Smooth muscle cell (in vitro differentiated cells): ENCODE measurements around the gene LAPTM4A. TPM values are rescaled to one million over a fixed set of nuclear protein-coding genes. Genes with fewer than 3 reads are reported as not detected.

Source experiments
- DNase-seq: peaks from one replicate; lab custom pipeline; 2025; ENCODE audit not compliant: unreplicated experiment; lab: John Stamatoyannopoulos, UW
- H2AFZ ChIP-seq: fragments of 200-600 bp; sonication (generic); 2 replicates; pipeline ENCODE4 v1.6.0; 2016; ENCODE audit warnings: antibody characterized with exemption, low read depth, mild to moderate bottlenecking
- H3F3A ChIP-seq: fragments of 200-600 bp; sonication (generic); 2 replicates; pipeline ENCODE4 v1.6.0; 2017; ENCODE audit warnings: antibody characterized with exemption, low read depth
- H3K27ac ChIP-seq: fragments of 200-600 bp; sonication (generic); 2 replicates; pipeline ENCODE4 v1.5.1; 2016; ENCODE audit warnings: low read depth, mild to moderate bottlenecking
- H3K27me3 ChIP-seq: fragments of 200-600 bp; sonication (generic); 2 replicates; pipeline ENCODE4 v1.6.1; 2016; ENCODE audit warnings: low read depth, mild to moderate bottlenecking
- H3K36me3 ChIP-seq: fragments of 200-600 bp; sonication (generic); 2 replicates; pipeline ENCODE4 v1.5.1; 2016; ENCODE audit warnings: low read depth
- H3K4me1 ChIP-seq: fragments of 200-600 bp; sonication (generic); 2 replicates; pipeline ENCODE4 v1.5.1; 2016; ENCODE audit warnings: low read depth
- H3K4me2 ChIP-seq: fragments of 200-600 bp; sonication (generic); 2 replicates; pipeline ENCODE4 v1.6.0; 2016; ENCODE audit warnings: mild to moderate bottlenecking
- H3K4me3 ChIP-seq: fragments of 200-600 bp; sonication (generic); 2 replicates; pipeline ENCODE4 v1.5.1; 2016; ENCODE audit warnings: mild to moderate bottlenecking
- H3K79me2 ChIP-seq: fragments of 200-600 bp; sonication (generic); 2 replicates; pipeline ENCODE4 v1.6.0; 2016; ENCODE audit warnings: low read depth, mild to moderate bottlenecking
- H3K9ac ChIP-seq: fragments of 200-600 bp; sonication (generic); 2 replicates; pipeline ENCODE4 v1.6.0; 2016; ENCODE audit warnings: low read depth
- H3K9me3 ChIP-seq: fragments of 200-600 bp; sonication (generic); replicated peaks from 2 replicates; pipeline ENCODE4 v1.5.1; 2016; ENCODE audit warnings: low read depth
- H4K20me1 ChIP-seq: fragments of 200-600 bp; sonication (generic); 2 replicates; pipeline ENCODE4 v1.6.0; 2016; ENCODE audit warnings: low read depth
- whole genome bisulfite sequencing: methylation state at CpG from one replicate; pipeline ENCODE4 v1.1.7; 2016; ENCODE audit warnings: low lambda C conversion rate; 5-methylcytosine and 5-hydroxymethylcytosine counted together
- polyA plus RNA-seq: library from polyadenylated mRNA; unstranded; fragments of >200 nt; fragmentation: Nextera tagmentation; extraction: Ambion mirVana; gene quantifications from 2 replicates; pipeline ENCODE4 v1.2.1, GENCODE V29; 2016
- total RNA-seq: library from RNA; depleted of rRNA; stranded (reverse); fragments of >200 nt; gene quantifications from 2 replicates; pipeline ENCODE4 v1.2.3, GENCODE V29; 2014
- TF ChIP-seq, protein P1 (sequence below): fragments of 200-600 bp; sonication (generic); IDR thresholded peaks from 2 replicates; pipeline ENCODE4 v1.5.1; 2017; ENCODE audit warnings: borderline replicate concordance, mild to moderate bottlenecking, antibody characterized with exemption; ENCODE audit not compliant: insufficient read depth, poor library complexity, severe bottlenecking

The LAPTM4A gene
- total and polyA plus RNA-seq, 2 experiments from 2014 or later, result 423 to 466 TPM

DNA sequence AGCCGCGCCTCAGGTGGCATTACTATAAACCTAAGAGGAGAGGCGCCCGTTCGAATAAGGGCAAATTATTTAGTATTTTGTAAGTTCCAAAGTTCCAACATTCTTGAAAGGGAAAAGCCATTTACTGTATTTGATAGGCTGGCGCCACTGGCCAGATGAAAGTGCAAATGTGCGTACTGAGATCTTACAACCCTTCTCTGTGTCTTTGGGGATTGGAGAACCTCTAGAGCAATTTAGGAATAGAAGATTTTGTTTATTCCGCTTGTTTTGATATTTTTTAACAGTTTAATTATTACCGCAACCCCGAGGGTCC is 61.1 kb downstream of the LAPTM4A start:
- 8% methylated on average over 10 of the region's 10 CpGs for WGBS
- TF ChIP-seq, protein P1, sequence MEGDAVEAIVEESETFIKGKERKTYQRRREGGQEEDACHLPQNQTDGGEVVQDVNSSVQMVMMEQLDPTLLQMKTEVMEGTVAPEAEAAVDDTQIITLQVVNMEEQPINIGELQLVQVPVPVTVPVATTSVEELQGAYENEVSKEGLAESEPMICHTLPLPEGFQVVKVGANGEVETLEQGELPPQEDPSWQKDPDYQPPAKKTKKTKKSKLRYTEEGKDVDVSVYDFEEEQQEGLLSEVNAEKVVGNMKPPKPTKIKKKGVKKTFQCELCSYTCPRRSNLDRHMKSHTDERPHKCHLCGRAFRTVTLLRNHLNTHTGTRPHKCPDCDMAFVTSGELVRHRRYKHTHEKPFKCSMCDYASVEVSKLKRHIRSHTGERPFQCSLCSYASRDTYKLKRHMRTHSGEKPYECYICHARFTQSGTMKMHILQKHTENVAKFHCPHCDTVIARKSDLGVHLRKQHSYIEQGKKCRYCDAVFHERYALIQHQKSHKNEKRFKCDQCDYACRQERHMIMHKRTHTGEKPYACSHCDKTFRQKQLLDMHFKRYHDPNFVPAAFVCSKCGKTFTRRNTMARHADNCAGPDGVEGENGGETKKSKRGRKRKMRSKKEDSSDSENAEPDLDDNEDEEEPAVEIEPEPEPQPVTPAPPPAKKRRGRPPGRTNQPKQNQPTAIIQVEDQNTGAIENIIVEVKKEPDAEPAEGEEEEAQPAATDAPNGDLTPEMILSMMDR, result no peak
- Histone ChIP-seq H3K9me3 (no peaks in the 10 kb centered on the region), H3K4me1 (peaks cover 22% of the 10 kb centered on the region), H2AFZ (peak overlapping the region; percentile 92), H3F3A (no peaks in the 10 kb centered on the region), H3K4me3 (peak overlapping the region; percentile 75), H3K36me3 (no peaks in the 10 kb centered on the region), H4K20me1 (no peaks in the 10 kb centered on the region), H3K27me3 (no peaks in the 10 kb centered on the region), H3K27ac (no peak overlapping the region), H3K79me2 (peaks cover 14% of the 10 kb centered on the region), H3K4me2 (peak overlapping the region; percentile 86), H3K9ac (no peak overlapping the region)
- DNase-seq, result no peak

DNA sequence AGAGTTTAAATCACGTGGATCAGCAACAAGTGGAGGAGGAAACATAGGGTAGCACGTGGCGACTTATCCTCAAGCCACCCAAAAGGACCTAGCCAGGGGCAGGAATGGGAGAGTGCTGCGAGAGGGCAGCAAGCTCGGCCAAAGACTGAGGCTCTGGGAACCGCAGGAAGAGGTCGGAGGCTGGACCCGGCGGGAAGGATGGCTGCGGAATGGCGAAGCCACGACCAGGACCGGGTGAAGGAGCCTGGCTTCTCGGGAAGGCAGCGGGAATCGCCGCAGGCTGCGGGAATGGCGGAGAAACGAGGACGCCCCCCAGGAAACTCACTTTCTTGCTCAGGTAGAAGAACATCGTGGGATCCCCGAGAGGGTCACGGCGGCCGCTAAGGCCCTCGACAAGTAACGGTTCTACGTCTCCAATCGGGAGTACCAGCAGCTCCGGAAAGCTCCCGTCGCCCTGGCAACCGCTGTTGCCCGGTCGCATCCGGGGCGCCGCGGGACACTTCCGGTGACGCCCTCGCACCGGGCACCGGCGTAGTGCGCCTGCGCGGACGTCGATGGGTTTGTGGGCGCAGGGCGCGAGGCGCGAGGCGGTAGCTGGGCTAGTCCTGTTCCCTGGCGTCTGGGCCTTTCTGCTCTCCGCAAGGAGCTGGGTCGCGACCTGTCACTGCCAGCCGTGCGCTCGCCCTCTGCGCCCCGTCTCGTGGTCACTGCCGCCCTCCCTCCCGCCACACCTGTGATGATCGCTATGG is 61.6 kb downstream of the LAPTM4A start, which contains the start of gene WDR35:
Gene WDR35, minus strand, starts transcription at position 439 of the 749 bp plus-strand sequence. Its CDS starts 90 bp downstream, at position 349.
- Histone ChIP-seq H3K9ac (peak within 1 kb of the TSS; percentile 53), H3F3A (no peaks in the 10 kb centered on the region), H3K4me2 (peak within 1 kb of the TSS; percentile 86), H3K79me2 (peaks cover 14% of the 10 kb centered on the region), H3K9me3 (no peaks in the 10 kb centered on the region), H4K20me1 (no peaks in the 10 kb centered on the region), H3K27ac (peak within 1 kb of the TSS; percentile 42), H3K4me3 (peak within 1 kb of the TSS; percentile 75), H2AFZ (peak within 1 kb of the TSS; percentile 92), H3K36me3 (no peaks in the 10 kb centered on the region), H3K27me3 (no peaks in the 10 kb centered on the region), H3K4me1 (peaks cover 22% of the 10 kb centered on the region)
- DNase-seq, result peak; percentile 70
- TF ChIP-seq, protein P1, result no peak
- 2% methylated on average over 49 of the region's 70 CpGs for WGBS

DNA sequence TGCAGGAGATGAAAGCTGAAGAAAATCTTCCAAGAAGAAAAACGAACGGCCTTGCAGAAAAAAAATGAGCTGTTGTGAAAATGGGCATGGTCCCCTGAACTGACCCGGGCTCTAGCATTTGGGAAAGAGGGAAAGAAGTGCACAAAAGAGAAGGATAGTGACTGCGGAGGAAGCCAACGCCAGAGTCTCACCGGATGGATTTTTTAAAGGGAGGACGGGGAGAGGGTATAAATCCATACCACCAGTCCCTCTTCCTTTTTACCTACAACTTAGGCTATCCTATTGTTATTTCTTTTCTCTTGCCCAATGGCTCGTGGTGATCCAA is 62.1 kb downstream of the LAPTM4A start:
- WGBS, result 2% methylated on average over 8 of the region's 8 CpGs
- Histone ChIP-seq H2AFZ (peak overlapping the region; percentile 92), H3K27ac (peak overlapping the region; percentile 42), H3K4me2 (peak overlapping the region; percentile 86), H3K9me3 (no peaks in the 10 kb centered on the region), H3F3A (no peaks in the 10 kb centered on the region), H3K27me3 (no peaks in the 10 kb centered on the region), H3K9ac (no peak overlapping the region), H3K79me2 (peaks cover 17% of the 10 kb centered on the region), H3K4me3 (peak overlapping the region; percentile 75), H3K4me1 (peaks cover 22% of the 10 kb centered on the region), H3K36me3 (no peaks in the 10 kb centered on the region), H4K20me1 (no peaks in the 10 kb centered on the region)
- TF ChIP-seq, protein P1, result no peak
- no peak for DNase-seq

DNA sequence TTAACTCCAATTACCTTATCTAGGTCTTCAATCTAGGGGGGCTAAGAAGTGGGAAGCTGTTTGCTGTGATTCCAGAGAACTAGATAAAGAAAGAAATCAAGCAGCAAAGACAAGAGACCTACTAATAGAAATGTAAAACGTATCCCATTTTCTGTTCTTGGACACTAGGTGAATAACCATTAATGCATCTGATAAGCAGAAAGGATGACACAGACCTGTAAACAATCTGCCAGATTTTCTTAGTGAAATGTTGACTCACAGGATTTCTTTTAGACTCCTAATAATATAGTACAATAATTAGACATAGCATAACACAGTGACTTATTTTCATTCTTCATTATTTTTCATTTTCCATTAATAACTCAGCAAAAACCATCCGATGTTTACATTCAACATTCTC is 62.8 kb downstream of the LAPTM4A start:
- Histone ChIP-seq H3K9me3 (no peaks in the 10 kb centered on the region), H3K4me2 (peak overlapping the region; percentile 86), H3K27ac (no peak overlapping the region), H3K36me3 (no peaks in the 10 kb centered on the region), H3K4me3 (peak overlapping the region; percentile 75), H3F3A (no peaks in the 10 kb centered on the region), H3K79me2 (peaks cover 17% of the 10 kb centered on the region), H3K9ac (peak overlapping the region; percentile 8), H3K4me1 (peaks cover 22% of the 10 kb centered on the region), H3K27me3 (no peaks in the 10 kb centered on the region), H4K20me1 (no peaks in the 10 kb centered on the region), H2AFZ (peak overlapping the region; percentile 92)
- TF ChIP-seq, protein P1, result no peak
- DNase-seq, result no peak
- WGBS, result 71% methylated on average over 2 of the region's 2 CpGs
